H1 (cell line): Measurements from ENCODE around the gene RMDN2. TPM values are rescaled to one million over a fixed set of nuclear protein-coding genes. Genes with fewer than 3 reads are reported as not detected.

Source experiments
- CBX8 ChIP-seq: fragments of 300-800, 300-1000 bp; sonication (generic); IDR thresholded peaks from 2 replicates; pipeline ENCODE4 v1.7.1; 2016; ENCODE audit warnings: low read depth, low read length, borderline replicate concordance
- SAP30 ChIP-seq: fragments of 300-600 bp; sonication (generic); IDR thresholded peaks from 2 replicates; pipeline ENCODE4 v1.7.1; 2012; ENCODE audit warnings: low read length, moderate library complexity, mild to moderate bottlenecking, inconsistent platforms; ENCODE audit not compliant: insufficient read depth, insufficient replicate concordance
- polyA plus RNA-seq, 7 experiments: library from polyadenylated mRNA; depleted of rRNA in 3 of 7; stranded (reverse) in 5 of 7; unstranded in 2 of 7; fragments of >200 nt in 5 of 7; fragments of 200-250 nt in 2 of 7; gene quantifications; 1 replicate in 5 of 7; 2 replicates in 1 of 7; 4 replicates in 1 of 7; pipeline versions ENCODE4 v1.2.1 to v1.2.3, GENCODE V29; 2011 to 2013; ENCODE audit warnings: missing spikeins in 2 of 7, mixed read lengths in 2 of 7
- total RNA-seq: library from RNA; stranded (reverse); fragmentation: NEBNext Ultra II Directional; extraction: Animal tissue kit (Norgen Biotek cat#: 25700); gene quantifications from 2 replicates; pipeline ENCODE4 v1.2.1, GENCODE V29; 2021
- TF ChIP-seq, protein P1 (sequence below): IDR thresholded peaks from 2 replicates; pipeline ENCODE4 v1.6.1; 2011; ENCODE audit warnings: low read depth, mild to moderate bottlenecking, low read length; ENCODE audit not compliant: insufficient read depth

Gene RMDN2
- total and polyA plus RNA-seq, 2 of the 8 experiments (the other 6 are each of a cell fraction or from before 2014, with no cell fraction given) = 0.53 to 3.0 TPM

DNA sequence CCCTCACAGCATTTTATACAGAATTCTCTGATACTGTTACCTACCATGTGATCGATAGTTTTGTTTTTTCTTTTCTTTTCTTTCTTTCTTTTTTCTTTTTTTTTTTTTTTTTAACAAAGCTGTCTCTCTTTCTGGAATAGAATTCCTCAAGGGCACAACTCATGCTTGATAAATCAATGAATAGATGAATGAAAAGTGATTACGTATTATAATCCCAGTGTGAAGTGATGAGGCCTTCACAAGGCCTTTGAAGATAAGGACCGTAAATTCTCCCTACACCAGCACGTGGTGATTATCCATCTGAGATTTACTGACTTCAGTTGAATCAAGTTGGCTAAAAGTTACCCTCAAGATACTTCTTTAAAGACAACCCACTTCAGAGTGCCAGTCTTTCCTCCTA, 46.6 kb upstream of the RMDN2 start (continued):
- TF ChIP-seq, protein P1, sequence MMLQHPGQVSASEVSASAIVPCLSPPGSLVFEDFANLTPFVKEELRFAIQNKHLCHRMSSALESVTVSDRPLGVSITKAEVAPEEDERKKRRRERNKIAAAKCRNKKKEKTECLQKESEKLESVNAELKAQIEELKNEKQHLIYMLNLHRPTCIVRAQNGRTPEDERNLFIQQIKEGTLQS = no peak
- TF ChIP-seq SAP30 (no peak), CBX8 (no peak)
- TF ChIP-seq, all 59 proteins: peak for 0
